Urinary bladder (tissue), 4 donors: ENCODE measurements around the gene TMEM101. TPM values are rescaled to one million over a fixed set of nuclear protein-coding genes. Genes with fewer than 3 reads are reported as not detected.
A peak's percentile ranks its signal among the peaks of the same experiment; 100 is the strongest.

Experiments used
- DNase-seq: peaks from one replicate; pipeline ENCODE4 v3.0.0-alpha.2; 2015; ENCODE audit errors: extremely low spot score
- H3K27ac ChIP-seq: one replicate; pipeline ENCODE4 v1.5.1; 2013; ENCODE audit warnings: low read depth, mild to moderate bottlenecking, moderate library complexity
- H3K36me3 ChIP-seq: one replicate; pipeline ENCODE4 v1.6.1; 2013; ENCODE audit warnings: mild to moderate bottlenecking, moderate library complexity; ENCODE audit not compliant: insufficient read depth
- H3K4me1 ChIP-seq: one replicate; pipeline ENCODE4 v1.6.1; 2013; ENCODE audit warnings: mild to moderate bottlenecking, moderate library complexity; ENCODE audit not compliant: insufficient read depth
- H3K4me3 ChIP-seq: one replicate; pipeline ENCODE4 v1.5.1; 2013; ENCODE audit warnings: low read depth, low read length
- WGBS: extraction: QIAGEN DNeasy Blood & Tissue Kit; methylation state at CpG from one replicate; pipeline ENCODE4 v1.1.7; 2013; 5-methylcytosine and 5-hydroxymethylcytosine counted together
- polyA plus RNA-seq: library from polyadenylated mRNA; stranded (reverse); fragments of 200-250 nt; gene quantifications from one replicate; pipeline ENCODE4 v1.2.3, GENCODE V29; 2013
- total RNA-seq: library from RNA; depleted of rRNA; stranded (reverse); fragments of >200 nt; gene quantifications from one replicate; pipeline ENCODE4 v1.2.3, GENCODE V29; 2014
- donor health status: healthy with polysubstance abuse.
- donor health status: healthy.

Gene TMEM101
- total and polyA plus RNA-seq, 2 donors = 39.0 to 39.7 TPM

DNA sequence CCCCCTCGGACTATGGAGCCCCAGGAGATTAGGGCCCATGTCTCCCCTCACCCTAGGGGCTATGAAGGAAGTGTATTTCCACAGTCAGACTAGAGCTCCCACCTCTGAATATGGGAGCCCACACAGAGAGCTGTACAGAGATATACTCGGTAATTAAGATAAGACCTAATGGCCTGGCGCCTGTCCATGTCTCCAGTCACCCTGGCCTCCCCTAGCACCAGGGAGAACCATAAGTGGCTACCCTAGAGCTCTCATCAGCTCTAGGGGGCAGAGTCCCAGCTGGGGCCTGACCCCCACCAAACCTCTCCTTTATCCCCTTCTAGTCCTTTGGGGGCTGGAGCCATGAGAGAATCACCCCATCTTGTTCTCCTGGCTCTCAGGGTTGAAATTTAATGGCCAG, 2.4 kb downstream of the TMEM101 start:
- Histone ChIP-seq H3K36me3 (no peaks in the 10 kb centered on the region), H3K4me3 (no peak overlapping the region), H3K4me1 (peaks cover 2% of the 10 kb centered on the region), H3K27ac (no peak overlapping the region)
- WGBS = 74% methylated on average over 3 of the region's 3 CpGs
- no peak for DNase-seq

DNA sequence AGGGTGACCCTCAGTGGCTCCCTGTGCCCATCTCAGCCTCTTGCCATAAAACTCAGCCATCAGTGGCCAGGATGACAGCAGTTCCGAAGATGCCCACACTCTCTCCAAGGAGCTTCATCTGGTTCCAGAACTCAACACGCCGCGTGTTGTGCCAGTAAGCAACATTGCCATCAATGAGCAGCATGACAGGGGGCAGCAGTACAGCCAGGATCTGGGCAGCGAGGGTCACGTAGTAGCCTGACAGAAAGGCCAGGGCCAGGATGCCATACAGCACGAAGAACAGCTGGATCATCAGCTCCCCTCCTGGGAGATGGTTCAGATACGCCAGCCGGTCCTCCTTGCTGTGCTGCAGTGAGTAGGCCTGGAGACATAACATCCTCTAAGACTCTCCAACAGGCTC, 2.9 kb downstream of the TMEM101 start:
- no peak for DNase-seq
- Histone ChIP-seq H3K36me3 (no peaks in the 10 kb centered on the region), H3K27ac (no peak overlapping the region), H3K4me3 (no peak overlapping the region), H3K4me1 (peaks cover 3% of the 10 kb centered on the region)
- WGBS = 88% methylated on average over 9 of the region's 9 CpGs

DNA sequence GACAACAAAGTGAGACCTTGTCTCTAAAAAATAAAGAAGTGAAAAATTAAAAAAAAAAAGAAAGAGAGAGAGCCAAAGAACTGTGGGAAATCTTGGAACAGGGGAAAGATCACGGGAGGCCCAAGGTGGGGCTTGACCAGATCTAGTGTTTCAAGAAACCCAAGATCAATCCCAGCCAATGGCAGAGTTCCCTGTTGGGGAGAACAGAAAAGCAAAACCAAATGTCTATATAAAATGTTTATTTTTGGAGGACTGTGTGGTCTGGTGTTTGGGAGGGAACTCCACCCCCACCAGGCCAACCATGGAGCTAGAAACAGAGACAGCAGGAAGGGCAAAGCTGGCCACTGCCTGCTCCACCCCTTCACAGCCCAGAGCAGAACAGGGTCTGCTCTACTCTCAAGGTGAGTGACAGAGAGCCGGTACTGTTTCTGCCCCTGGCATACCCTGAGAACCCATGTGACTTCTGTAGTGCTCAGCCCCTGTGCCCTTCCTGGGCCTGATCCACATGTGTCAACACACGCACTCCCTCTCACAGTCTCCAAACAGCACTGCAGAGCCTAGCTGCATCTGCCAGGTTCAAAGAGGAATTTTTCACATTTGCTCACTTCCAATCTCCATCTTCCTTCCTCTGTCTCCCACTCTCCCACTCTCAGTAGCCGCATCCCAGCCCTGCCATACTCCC, 3.7 kb downstream of the TMEM101 start:
- WGBS = 59% methylated on average over 4 of the region's 4 CpGs

DNA sequence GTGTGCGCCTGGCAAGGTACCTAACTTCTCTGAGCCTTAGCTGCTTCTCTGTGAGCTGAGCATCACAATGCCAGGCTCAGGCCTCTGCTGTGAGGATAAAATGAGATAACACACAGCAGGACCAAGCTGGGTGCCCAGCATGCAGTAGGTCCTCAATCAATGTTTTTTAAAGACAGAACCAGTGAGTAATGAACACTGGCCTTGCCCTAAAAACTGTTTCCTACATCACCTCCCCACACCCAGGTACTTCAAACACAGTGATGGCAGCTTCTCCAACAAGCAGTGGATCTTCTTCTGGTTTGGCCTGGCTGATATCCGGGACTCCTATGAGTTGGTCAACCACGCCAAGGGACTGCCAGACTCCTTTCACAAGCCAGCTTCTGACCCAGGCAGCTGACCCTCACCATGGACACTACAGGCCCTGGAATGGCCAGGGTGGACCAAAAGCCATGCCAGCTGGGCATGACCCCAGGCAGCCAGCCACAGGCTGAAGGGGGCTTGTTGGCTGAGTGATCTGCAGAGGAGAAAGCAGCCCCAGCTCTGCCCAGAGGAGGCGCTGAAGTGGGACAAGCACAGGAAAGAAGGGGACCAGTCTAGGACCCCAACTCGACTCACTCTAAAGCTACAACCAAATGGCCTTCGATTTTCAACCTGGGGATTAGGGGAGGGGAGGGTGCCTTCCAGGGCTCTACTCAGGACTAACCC, 6.4 kb downstream of the TMEM101 start:
- 72% methylated on average over 6 of the region's 6 CpGs for WGBS
- H3K36me3 ChIP-seq = no peaks in the 10 kb centered on the region
- no peak overlapping the region for H3K4me3 ChIP-seq
- peaks cover 3% of the 10 kb centered on the region for H3K4me1 ChIP-seq
- no peak overlapping the region for H3K27ac ChIP-seq
- DNase-seq = no peak

More for the DNA sequence above, 3.7 kb downstream of the TMEM101 start:
- Histone ChIP-seq H3K4me1 (peaks cover 3% of the 10 kb centered on the region), H3K27ac (no peak overlapping the region), H3K4me3 (no peak overlapping the region), H3K36me3 (no peaks in the 10 kb centered on the region)
- no peak for DNase-seq

DNA sequence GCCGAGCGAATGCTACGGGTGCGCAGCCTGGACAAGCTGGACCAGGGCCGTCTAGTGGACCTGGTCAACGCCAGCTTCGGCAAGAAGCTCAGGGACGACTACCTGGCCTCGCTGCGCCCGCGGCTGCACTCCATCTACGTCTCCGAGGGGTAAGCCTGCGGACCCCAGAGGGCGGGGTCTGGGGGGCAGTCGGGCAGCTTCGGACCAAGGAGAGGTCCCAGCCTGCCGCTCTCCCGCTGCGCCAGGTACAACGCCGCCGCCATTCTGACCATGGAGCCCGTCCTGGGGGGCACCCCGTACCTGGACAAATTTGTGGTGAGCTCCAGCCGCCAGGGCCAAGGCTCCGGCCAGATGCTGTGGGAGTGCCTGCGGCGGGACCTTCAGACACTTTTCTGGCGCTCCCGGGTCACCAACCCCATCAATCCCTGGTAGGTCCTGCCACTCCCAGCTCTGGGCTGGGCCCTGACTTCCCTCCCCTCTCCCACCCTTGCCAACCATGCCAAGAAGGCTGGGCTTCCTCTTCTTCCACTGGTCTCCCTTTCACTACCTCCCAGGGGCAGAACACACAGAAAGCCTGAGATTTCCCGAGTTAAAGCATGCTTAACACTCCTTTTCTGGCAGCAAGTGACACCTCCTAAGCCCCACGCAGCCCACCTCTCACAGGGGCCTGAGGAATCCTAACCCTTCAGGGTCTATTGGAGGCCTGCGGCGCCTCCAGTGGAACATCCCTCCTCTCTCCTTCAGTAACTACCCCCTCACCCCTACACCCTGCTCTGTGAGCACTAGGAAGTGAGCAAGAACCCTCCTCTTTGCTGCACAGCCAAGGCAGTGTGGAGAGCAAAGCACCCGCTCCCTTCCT, 7.2 kb downstream of the TMEM101 start:
- H3K4me3 ChIP-seq = peak overlapping the region; percentile 51
- WGBS = 4% methylated on average over 37 of the region's 37 CpGs
- H3K36me3 ChIP-seq = no peaks in the 10 kb centered on the region
- peaks cover 3% of the 10 kb centered on the region for H3K4me1 ChIP-seq
- H3K27ac ChIP-seq = no peak overlapping the region
- DNase-seq = no peak

DNA sequence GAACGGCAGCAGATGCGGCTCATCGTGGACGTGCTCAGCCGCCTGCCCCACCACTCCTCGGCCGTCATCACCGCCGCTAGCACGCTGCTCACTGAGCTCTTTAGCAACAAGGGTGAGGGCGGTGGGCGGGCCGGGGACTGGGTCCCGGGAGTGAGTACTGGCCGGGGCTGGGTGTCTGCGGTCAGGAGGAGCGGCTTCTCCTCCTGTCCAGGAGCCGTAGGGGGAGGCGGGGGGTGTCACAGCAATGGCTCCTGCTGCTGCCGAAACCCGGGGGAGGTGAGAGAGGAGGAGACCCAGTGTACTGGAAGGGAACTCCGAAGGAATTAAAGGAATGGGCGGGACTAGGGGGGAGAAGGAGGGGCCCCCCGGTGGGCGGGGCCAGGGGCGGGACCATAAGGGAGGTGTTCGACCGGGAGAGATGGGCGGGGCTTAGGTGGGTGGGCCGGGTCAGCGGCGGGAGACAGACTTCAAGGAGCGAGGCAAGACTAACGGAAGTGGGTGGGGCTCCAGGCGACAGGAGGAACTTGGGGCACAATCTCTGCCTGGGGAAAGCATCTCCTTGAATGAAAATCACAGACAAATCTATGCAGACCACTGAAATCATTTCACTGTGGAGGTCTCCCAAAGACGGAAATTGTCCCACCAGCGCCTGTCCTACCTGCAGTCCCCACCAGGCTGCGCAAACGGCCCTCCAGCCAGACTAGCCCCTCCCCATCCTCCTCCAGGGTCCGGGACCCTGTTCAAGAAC, 8.0 kb downstream of the TMEM101 start:
- no peak overlapping the region for H3K27ac ChIP-seq
- peaks cover 3% of the 10 kb centered on the region for H3K4me1 ChIP-seq
- peak; percentile 87 for DNase-seq
- H3K4me3 ChIP-seq = peak overlapping the region; percentile 51
- under 1% methylated on average over 40 of the region's 40 CpGs for WGBS
- H3K36me3 ChIP-seq = no peaks in the 10 kb centered on the region

DNA sequence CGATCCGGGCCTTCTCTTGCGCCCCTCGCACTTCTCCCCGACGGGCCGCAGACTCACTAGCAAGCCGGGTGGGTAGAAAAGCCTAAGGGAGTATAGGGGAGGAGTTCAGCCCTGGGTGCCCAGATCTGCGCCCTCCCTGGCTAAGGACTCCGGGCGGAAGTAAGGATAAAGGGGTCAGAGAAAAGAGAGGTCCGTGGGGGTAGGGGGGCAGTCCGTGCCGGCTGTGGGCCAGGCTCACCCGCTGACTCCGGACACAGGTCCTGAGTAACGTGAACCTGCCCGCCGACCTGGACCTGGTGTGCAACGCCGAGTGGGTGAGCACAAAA, 8.5 kb downstream of the TMEM101 start:
- DNase-seq = no peak
- H3K27ac ChIP-seq = no peak overlapping the region
- WGBS = 3% methylated on average over 21 of the region's 21 CpGs
- peak overlapping the region; percentile 51 for H3K4me3 ChIP-seq
- H3K4me1 ChIP-seq = peaks cover 3% of the 10 kb centered on the region
- H3K36me3 ChIP-seq = no peaks in the 10 kb centered on the region

DNA sequence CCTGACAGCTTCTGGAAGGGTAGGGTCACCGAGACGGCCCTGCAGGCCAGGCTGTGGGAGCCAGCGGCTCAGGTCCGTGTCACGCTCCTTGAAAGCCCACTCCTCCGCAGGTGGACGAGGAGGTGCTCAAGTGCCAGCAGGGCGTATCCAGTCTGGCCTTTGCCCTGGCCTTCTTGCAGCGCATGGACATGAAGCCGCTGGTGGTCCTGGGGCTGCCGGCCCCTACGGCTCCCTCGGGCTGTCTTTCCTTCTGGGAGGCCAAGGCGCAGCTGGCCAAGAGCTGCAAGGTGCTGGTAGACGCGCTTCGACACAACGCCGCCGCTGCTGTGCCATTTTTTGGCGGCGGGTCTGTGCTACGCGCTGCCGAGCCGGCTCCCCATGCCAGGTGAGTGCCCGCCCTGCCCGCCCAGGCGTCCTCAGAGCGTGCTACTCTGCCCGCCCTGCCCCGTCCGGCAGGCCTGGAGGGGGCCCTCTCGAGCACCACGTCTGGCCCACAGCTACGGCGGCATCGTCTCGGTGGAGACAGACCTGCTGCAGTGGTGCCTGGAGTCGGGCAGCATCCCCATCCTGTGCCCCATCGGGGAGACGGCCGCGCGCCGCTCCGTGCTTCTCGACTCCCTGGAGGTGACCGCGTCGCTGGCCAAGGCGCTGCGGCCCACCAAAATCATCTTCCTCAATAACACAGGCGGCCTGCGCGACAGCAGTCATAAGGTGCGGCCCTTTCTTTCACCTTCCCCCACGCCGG, 9.1 kb downstream of the TMEM101 start:
- WGBS = 5% methylated on average over 59 of the region's 59 CpGs
- no peak for DNase-seq
- Histone ChIP-seq H3K4me1 (peaks cover 3% of the 10 kb centered on the region), H3K4me3 (peak overlapping the region; percentile 51), H3K27ac (no peak overlapping the region), H3K36me3 (no peaks in the 10 kb centered on the region)

DNA sequence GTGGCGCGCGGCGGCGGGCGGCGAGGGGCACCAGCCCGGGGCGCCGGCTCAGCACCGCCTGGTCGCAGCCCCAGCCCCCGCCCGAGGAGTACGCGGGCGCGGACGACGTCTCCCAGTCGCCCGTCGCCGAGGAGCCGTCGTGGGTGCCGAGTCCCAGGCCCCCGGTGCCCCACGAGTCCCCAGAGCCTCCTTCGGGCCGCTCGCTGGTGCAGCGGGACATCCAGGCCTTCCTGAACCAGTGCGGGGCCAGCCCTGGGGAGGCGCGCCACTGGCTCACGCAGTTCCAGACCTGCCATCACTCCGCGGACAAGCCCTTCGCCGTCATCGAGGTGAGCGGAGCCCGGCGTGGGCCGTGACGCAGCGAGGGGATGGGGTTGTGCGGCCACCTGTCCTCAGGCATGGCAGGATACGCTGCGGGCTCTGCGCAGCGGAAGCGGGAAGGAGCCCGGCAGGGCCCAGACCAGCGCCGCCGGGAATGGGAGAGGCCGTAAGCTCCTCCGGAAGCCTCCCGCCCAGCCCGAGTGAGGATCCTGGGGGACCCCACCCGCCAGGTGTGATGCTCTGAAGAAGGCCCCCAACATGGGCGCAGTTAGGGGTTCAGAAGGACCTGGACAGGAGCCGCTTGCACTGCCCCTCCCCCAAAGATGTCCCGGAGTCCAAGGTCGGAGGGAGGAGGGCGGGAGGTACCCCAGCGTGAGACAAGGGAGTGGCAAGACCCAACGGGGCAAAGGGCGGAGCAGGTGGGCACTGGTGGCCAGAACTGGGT, 9.8 kb downstream of the TMEM101 start:
- Histone ChIP-seq H3K27ac (no peak overlapping the region), H3K4me1 (peaks cover 3% of the 10 kb centered on the region), H3K4me3 (peak overlapping the region; percentile 1), H3K36me3 (no peaks in the 10 kb centered on the region)
- 3% methylated on average over 71 of the region's 71 CpGs for WGBS
- DNase-seq = no peak

DNA sequence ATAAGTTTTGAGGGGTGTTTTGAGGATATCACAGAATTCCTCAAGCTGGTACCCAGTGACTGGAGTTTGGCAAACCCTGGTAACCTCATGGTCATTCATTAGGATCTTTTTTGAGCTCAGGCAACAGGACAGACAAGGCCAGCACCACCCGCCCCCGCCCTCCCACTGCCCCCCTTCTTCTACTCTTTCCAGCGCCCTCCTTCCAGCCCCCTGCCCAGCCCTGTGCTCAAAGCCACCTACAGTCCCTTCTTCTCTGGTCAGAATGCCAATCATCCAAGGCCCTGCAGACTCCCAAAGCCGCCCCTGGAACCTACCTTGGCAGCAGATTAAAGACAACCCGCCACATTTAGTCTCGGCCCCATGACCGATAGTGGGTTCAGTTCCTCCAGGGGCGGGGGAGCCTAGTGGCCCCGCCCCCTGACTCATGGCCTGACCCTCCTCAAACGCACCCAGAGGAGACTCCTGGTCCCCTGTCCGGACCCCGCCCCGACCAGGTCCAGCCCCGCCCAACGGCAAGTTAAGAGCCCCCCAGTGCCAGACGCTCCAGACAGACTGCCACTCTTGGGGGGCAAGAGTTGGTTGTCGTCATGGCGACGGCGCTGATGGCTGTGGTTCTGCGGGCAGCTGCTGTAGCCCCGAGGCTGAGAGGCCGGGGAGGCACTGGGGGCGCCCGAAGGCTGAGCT, 10.5 kb downstream of the TMEM101 start, which contains the start of gene NAGS:
Gene NAGS (plus strand): TSS at position 546 of the 684 bp plus-strand sequence. CDS start 42 bp downstream, at position 588.
- Histone ChIP-seq H3K4me3 (peak within 1 kb of the TSS; percentile 1), H3K27ac (no peak within 1 kb of the TSS), H3K36me3 (no peaks in the 10 kb centered on the region), H3K4me1 (peaks cover 3% of the 10 kb centered on the region)
- 10% methylated on average over 25 of the region's 25 CpGs for WGBS
- no peak for DNase-seq

DNA sequence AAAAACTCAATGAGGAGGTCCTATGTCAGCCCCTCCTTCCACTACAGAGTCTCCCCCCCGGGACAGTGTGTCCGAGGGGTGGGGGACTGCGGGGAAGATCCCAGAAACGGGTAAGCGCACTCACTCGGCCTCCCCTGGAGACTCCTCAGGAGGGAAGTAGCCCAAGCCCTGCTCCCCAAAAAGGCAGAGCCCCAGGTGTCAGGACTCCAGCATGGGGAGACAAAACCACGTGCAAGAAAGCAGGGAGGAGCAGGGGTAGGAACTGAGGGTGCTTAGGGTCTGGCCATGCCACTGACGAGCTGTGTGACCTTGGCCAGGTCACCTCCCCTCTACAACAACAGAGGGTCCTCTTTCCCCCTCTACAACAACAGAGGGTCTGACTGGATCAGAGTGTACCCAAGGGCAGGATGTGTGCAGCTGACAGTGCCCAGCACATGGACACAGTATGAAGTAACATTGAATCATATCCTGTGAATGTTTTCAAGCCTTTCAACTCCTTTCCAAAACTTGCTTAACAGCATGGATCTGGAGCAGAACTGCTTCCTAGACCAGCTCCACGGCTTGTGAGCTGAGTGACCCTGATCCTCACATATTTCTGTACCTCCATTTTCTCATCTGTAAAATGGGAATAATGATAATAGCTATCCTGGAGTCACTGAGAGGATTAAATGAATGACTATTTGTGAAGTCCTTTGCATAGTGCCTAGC, 12.5 kb downstream of the TMEM101 start:
- WGBS = 65% methylated on average over 9 of the region's 9 CpGs
- DNase-seq = no peak
- no peak overlapping the region for H3K27ac ChIP-seq
- peaks cover under 1% of the 10 kb centered on the region for H3K4me1 ChIP-seq
- H3K36me3 ChIP-seq = no peaks in the 10 kb centered on the region
- no peak overlapping the region for H3K4me3 ChIP-seq
